22Rv1 (cell line): Measurements from ENCODE around the gene CTDSPL.

ENCODE experiments used
- H3K27ac ChIP-seq: fragments of 450-650 bp; 2 replicates; pipeline ENCODE4 v1.5.1; 2017
- ZFX ChIP-seq: fragments of 450-650 bp; IDR thresholded peaks from 2 replicates; pipeline ENCODE4 v1.6.1; 2017; ENCODE audit warnings: antibody characterized with exemption, borderline replicate concordance
- TF ChIP-seq, protein P1 (sequence below): fragments of 450-650 bp; IDR thresholded peaks from 2 replicates; pipeline ENCODE4 v1.5.1; 2017; ENCODE audit warnings: mild to moderate bottlenecking

CTDSPL gene

DNA sequence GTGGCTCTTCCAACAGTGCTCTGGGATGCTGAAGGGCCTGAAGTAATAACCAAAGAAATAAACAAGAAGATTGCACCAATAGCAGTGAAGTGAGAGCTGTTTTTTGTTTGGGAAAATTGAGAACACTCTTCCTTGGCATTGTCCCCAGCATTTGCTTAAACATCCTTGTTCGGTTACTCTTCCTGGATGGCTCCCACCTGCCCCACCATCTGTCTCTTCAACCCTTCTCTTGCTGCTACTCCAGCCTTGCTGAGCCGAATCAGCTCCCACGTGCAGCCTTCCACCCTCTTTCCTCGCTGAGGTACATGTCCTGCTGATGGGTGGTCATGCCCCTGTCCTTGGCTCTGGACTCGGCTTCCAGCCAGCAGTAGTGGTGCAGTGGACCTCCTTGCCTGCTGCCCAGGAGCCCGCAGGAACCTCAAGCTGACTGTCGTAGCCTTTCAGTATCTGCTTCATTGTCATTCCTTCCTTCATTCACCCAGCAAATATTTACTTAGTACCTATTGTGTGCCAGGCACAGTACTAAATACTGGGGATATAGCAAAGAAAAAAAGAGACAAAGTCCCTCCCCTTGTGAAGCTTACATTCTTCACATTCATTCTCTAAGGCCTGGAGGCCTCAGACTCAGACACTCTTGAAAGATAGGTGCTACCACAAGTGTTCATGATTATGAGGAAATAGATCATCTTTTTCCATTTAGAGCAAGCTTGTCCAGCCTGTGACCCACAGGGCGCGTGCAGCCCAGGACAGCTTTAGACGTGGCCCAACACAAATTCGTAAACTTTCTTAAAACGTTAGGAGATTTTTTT, 111.8 kb downstream of the CTDSPL start:
- peak overlapping the region; percentile 26 for H3K27ac ChIP-seq
- no peak for TF ChIP-seq ZFX
- TF ChIP-seq, protein P1, sequence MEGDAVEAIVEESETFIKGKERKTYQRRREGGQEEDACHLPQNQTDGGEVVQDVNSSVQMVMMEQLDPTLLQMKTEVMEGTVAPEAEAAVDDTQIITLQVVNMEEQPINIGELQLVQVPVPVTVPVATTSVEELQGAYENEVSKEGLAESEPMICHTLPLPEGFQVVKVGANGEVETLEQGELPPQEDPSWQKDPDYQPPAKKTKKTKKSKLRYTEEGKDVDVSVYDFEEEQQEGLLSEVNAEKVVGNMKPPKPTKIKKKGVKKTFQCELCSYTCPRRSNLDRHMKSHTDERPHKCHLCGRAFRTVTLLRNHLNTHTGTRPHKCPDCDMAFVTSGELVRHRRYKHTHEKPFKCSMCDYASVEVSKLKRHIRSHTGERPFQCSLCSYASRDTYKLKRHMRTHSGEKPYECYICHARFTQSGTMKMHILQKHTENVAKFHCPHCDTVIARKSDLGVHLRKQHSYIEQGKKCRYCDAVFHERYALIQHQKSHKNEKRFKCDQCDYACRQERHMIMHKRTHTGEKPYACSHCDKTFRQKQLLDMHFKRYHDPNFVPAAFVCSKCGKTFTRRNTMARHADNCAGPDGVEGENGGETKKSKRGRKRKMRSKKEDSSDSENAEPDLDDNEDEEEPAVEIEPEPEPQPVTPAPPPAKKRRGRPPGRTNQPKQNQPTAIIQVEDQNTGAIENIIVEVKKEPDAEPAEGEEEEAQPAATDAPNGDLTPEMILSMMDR = no peak

GRCh38 chr3:37974121-37975083, 112.7 kb downstream of the CTDSPL start:
- no peak overlapping the region for H3K27ac ChIP-seq
- TF ChIP-seq ZFX = no peak
- TF ChIP-seq, protein P1 = peak; percentile 85

- TF ChIP-seq ZFX = no peak
- TF ChIP-seq, protein P1 = no peak
- no peak overlapping the region for H3K27ac ChIP-seq
Measured at GRCh38 chr3:37979541-37980461, 118.1 kb downstream of the CTDSPL start.

DNA sequence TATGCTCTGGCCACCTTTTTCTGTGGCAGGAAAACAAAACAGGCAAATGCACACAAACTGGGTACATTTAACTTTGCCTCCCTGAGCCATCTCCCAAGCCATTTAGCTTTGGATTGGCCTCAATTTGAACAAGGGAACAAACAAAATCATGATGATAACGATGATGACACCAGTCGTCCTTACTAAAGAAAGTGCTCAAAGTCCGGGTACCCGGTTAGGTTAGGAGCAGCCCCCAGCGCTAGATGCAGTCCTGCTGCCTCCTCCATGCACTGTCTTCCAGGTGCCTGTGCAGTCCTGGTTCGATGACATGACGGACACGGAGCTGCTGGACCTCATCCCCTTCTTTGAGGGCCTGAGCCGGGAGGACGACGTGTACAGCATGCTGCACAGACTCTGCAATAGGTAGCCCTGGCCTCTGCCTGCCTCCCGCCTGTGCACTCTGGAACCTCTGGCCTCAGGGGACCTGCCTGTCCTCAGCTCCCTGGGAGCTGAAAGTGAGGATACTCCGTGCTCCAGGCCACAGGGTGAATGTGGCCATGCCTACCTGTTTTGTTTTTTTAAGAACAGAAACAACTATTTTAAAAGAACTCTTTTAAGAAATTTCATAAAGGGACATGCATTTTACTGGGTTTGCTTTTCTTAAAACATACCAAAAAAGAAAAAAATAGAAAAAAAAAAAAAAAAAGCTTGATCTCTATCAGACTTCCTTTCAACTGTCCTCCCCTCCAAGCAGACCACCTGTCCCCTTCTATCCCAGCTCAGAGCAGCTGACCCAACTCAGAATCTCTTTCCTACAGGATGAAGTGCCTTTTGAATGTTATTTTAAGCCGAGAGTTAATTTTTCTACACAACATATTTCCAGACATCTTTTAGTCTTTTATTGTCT, 119.0 kb downstream of the CTDSPL start:
- no peak overlapping the region for H3K27ac ChIP-seq
- TF ChIP-seq, protein P1 = no peak
- TF ChIP-seq ZFX = no peak

DNA sequence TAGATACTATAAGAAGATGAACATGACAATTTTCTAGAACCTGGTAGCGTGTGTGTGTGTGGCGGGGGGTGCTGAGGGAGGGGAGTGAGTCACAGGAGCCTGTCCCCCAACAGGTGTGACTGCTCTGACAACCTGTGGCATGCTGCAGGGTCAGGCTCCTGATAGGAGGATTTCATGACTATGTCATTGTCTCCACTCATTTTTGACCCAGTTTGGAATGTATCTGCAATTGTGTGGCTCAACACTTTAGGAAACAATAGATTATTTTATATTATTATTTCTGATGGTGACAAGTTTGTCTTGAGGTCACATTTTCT, 119.6 kb downstream of the CTDSPL start:
- TF ChIP-seq, protein P1 = no peak
- TF ChIP-seq ZFX = no peak
- H3K27ac ChIP-seq = no peak overlapping the region

DNA sequence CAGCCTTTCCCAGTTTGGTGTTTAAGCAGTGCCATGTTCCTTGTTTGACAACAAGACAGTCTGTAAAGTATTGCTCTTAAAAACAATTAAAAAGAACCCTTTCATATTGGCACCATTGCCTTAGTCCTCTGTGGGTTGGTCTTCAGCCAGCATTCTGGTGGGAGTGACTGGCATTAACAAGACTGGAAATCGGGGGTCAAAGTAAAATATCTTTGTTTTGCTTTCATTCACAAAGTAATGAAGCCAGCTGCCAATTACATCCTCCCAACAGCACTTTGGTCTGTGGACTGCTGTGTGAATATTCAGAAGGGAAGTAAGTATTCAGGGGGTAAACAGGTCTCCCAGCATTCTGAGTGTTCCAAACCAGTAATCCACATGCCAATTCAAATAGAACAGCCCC, 120.7 kb downstream of the CTDSPL start:
- H3K27ac ChIP-seq = no peak overlapping the region
- TF ChIP-seq ZFX = no peak
- TF ChIP-seq, protein P1 = no peak
